Keratinocyte (primary cell): ENCODE measurements around the gene SLC1A1. TPM values are rescaled to one million over a fixed set of nuclear protein-coding genes. Genes with fewer than 3 reads are reported as not detected.

Experiments used
- DNase-seq: peaks from one replicate; pipeline ENCODE4 v3.0.0-alpha.2; 2011; ENCODE audit warnings: low read depth, missing footprints, low spot score
- FAIRE-seq: peaks from 2 replicates; lab custom pipeline; 2011; peaks lifted over from hg19 to GRCh38; lab: Jason Lieb, UNC
- H2AFZ ChIP-seq: 2 replicates; pipeline ENCODE4 v1.6.0; 2012; ENCODE audit warnings: low read length, control low read depth, inconsistent platforms; ENCODE audit not compliant: control insufficient read depth
- H3K27ac ChIP-seq: 2 replicates; pipeline ENCODE4 v1.5.1; 2011; ENCODE audit warnings: low read length; ENCODE audit not compliant: control insufficient read depth, insufficient read depth
- H3K27me3 ChIP-seq: 3 replicates; pipeline ENCODE4 v1.6.0; 2011; ENCODE audit warnings: low read length; ENCODE audit not compliant: control insufficient read depth, insufficient read depth; ENCODE audit errors: extremely low read depth
- H3K36me3 ChIP-seq, 2 experiments: 2 replicates in 1 of 2; 3 replicates in 1 of 2; pipeline ENCODE4 v1.5.1; 2011; ENCODE audit warnings: low read length in 2 of 2, mild to moderate bottlenecking in 1 of 2; ENCODE audit not compliant: control insufficient read depth in 2 of 2, insufficient read depth in 2 of 2; ENCODE audit errors: extremely low read depth in 1 of 2
- H3K4me1 ChIP-seq: 3 replicates; pipeline ENCODE4 v1.5.1; 2011; ENCODE audit warnings: low read length; ENCODE audit not compliant: control insufficient read depth, insufficient read depth; ENCODE audit errors: extremely low read depth
- H3K4me2 ChIP-seq: 3 replicates; pipeline ENCODE4 v1.6.0; 2011; ENCODE audit warnings: low read depth, low read length; ENCODE audit not compliant: control insufficient read depth, insufficient read depth; ENCODE audit errors: extremely low read depth
- H3K4me3 ChIP-seq, 3 experiments: fragments of 200-600 bp in 1 of 3; sonication (generic) in 1 of 3; 2 replicates in 2 of 3; 3 replicates in 1 of 3; pipeline ENCODE4 v1.5.1; 2011 to 2016; ENCODE audit warnings: low read length in 3 of 3, mild to moderate bottlenecking in 3 of 3, control low read depth in 2 of 3, inconsistent platforms in 1 of 3, low read depth in 1 of 3, mixed read lengths in 1 of 3, mixed run types in 1 of 3, moderate library complexity in 1 of 3; ENCODE audit not compliant: control insufficient read depth in 2 of 3, insufficient read depth in 2 of 3; ENCODE audit errors: extremely low read depth in 1 of 3
- H3K79me2 ChIP-seq: 2 replicates; pipeline ENCODE4 v1.6.0; 2012; ENCODE audit warnings: low read length; ENCODE audit not compliant: control insufficient read depth, insufficient read depth
- H3K9ac ChIP-seq: 3 replicates; pipeline ENCODE4 v1.6.0; 2011; ENCODE audit warnings: low read length; ENCODE audit not compliant: control insufficient read depth, insufficient read depth; ENCODE audit errors: extremely low read depth
- H3K9me1 ChIP-seq: 3 replicates; pipeline ENCODE4 v1.6.0; 2011; ENCODE audit warnings: low read length; ENCODE audit not compliant: control insufficient read depth, insufficient read depth; ENCODE audit errors: extremely low read depth
- H3K9me3 ChIP-seq: 2 replicates; pipeline ENCODE4 v1.5.1; 2012; ENCODE audit warnings: low read depth, low read length; ENCODE audit not compliant: control insufficient read depth
- H4K20me1 ChIP-seq: 3 replicates; pipeline ENCODE4 v1.6.0; 2011; ENCODE audit warnings: low read length; ENCODE audit not compliant: control insufficient read depth, insufficient read depth; ENCODE audit errors: extremely low read depth
- EZH2 ChIP-seq: IDR thresholded peaks from one replicate; pipeline ENCODE4 v1.6.1; 2012; ENCODE audit warnings: inconsistent platforms, mild to moderate bottlenecking, low read length, moderate library complexity
- dilution Hi-C: fragments of 300-500 bp; cut with MboI; formaldehyde crosslinking; loops from one replicate; pipeline ENCODE4 v1.7.0; 2020; ENCODE audit warnings: low sequenced_read_pairs; ENCODE audit not compliant: extremely low pct_ligation_motif_present
- polyA plus RNA-seq, 5 experiments: library from polyadenylated mRNA; depleted of rRNA in 3 of 5; stranded (reverse) in 3 of 5; stranded (forward) in 1 of 5; unstranded in 1 of 5; fragments of >200 nt; gene quantifications; 1 replicate in 1 of 5; 2 replicates in 3 of 5; 3 replicates in 1 of 5; pipeline versions ENCODE4 v1.2.1 to v1.2.3, GENCODE V29; 2011 to 2012; ENCODE audit warnings: missing spikeins in 2 of 5, low read depth in 1 of 5, low replicate concordance in 1 of 5
- TF ChIP-seq, protein P1 (sequence below), 3 experiments: IDR thresholded peaks in 1 of 3; conservative IDR thresholded peaks in 1 of 3; optimal IDR thresholded peaks in 1 of 3; 2 replicates in 2 of 3; 3 replicates in 1 of 3; pipeline versions ENCODE3 to v1.5.1; 2011; ENCODE audit warnings: low read length in 3 of 3, mild to moderate bottlenecking in 3 of 3, moderate library complexity in 2 of 3, control low read depth in 1 of 3, inconsistent platforms in 1 of 3; ENCODE audit not compliant: insufficient read depth in 2 of 3; ENCODE audit errors: extremely low read depth in 1 of 3

The SLC1A1 gene
- polyA plus RNA-seq, 1 donor (not counting 4 experiments of a cell fraction or from before 2014, with no cell fraction given): 0.20 TPM

DNA sequence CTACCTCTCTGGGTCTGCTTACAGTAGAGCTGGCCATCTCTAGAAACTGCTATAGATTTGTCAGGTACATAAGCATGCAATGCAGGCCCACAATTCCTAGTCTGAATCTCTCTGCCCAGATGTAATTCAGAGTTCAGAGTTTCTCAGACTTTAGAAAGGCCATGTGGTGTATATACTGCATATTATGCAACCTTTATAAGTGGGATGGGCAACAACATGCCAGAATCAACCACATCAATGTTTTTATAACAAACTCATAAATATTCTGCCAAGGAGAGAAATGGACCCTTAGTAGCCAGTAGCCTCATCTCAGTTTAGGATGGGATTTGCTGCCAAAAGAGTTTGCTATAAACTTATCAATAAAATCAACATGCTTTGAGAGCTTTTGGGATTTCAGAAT is 78.8 kb downstream of the SLC1A1 start:
- H3K4me1 ChIP-seq: no peaks in the 10 kb centered on the region
- no peaks in the 10 kb centered on the region for H3K9me1 ChIP-seq
- no peaks in the 10 kb centered on the region for H4K20me1 ChIP-seq
- H3K79me2 ChIP-seq: no peaks in the 10 kb centered on the region
- no peak overlapping the region for H3K4me3 ChIP-seq
- dilution Hi-C loops: no loop called here
- no peaks in the 10 kb centered on the region for H3K36me3 ChIP-seq
- no peaks in the 10 kb centered on the region for H3K27me3 ChIP-seq
- H3K9ac ChIP-seq: no peak overlapping the region
- no peak overlapping the region for H2AFZ ChIP-seq
- no peak overlapping the region for H3K4me2 ChIP-seq
- no peak for FAIRE-seq
- no peaks in the 10 kb centered on the region for H3K9me3 ChIP-seq
- H3K27ac ChIP-seq: no peak overlapping the region
- TF ChIP-seq, protein P1, sequence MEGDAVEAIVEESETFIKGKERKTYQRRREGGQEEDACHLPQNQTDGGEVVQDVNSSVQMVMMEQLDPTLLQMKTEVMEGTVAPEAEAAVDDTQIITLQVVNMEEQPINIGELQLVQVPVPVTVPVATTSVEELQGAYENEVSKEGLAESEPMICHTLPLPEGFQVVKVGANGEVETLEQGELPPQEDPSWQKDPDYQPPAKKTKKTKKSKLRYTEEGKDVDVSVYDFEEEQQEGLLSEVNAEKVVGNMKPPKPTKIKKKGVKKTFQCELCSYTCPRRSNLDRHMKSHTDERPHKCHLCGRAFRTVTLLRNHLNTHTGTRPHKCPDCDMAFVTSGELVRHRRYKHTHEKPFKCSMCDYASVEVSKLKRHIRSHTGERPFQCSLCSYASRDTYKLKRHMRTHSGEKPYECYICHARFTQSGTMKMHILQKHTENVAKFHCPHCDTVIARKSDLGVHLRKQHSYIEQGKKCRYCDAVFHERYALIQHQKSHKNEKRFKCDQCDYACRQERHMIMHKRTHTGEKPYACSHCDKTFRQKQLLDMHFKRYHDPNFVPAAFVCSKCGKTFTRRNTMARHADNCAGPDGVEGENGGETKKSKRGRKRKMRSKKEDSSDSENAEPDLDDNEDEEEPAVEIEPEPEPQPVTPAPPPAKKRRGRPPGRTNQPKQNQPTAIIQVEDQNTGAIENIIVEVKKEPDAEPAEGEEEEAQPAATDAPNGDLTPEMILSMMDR (optimal IDR thresholded peaks at IDR 0.05 in 1 of 3, IDR thresholded peaks at IDR 0.05 in 1 of 3, conservative IDR thresholded peaks at IDR 0.05 in 1 of 3; ENCODE audit: extremely low read depth in 1 of 3, insufficient read depth in 2 of 3, low read length in 3 of 3): no peak
- no peak for TF ChIP-seq EZH2
- no peak for DNase-seq

DNA sequence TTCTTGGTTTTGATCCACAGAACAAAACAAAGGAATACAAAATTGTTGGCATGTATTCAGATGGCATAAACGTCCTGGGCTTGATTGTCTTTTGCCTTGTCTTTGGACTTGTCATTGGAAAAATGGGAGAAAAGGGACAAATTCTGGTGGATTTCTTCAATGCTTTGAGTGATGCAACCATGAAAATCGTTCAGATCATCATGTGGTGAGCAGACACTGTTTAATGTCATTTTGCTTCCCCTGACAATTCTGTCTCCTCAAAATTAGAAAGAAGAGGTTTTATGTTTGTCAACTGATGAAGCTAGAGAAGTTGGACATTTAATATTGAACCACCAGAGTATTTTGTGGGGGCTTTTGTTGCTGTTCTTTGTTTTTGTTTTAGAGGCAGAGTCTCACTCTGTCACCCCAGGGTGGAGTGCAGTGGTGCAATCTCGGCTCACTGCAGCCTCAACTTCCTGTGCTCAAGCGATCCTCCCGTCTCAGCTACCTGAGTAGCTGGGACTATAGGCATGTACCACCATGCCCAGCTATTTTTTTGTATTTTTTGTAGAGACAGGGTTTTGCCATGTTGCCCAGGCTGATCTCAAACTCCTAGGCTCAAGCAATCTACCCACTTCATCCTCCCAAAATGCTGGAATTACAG is 82.0 kb downstream of the SLC1A1 start:
- dilution Hi-C loops: no loop called here
- Histone ChIP-seq H3K36me3 (no peaks in the 10 kb centered on the region), H3K27ac (no peak overlapping the region), H3K9me1 (no peaks in the 10 kb centered on the region), H4K20me1 (no peaks in the 10 kb centered on the region), H3K4me3 (no peak overlapping the region), H3K79me2 (no peaks in the 10 kb centered on the region), H3K9ac (no peak overlapping the region), H3K9me3 (no peaks in the 10 kb centered on the region), H3K27me3 (no peaks in the 10 kb centered on the region), H3K4me1 (no peaks in the 10 kb centered on the region), H3K4me2 (no peak overlapping the region), H2AFZ (no peak overlapping the region)
- FAIRE-seq (no peak), DNase-seq (no peak)
- no peak for TF ChIP-seq EZH2
- TF ChIP-seq, protein P1 (optimal IDR thresholded peaks at IDR 0.05 in 1 of 3, IDR thresholded peaks at IDR 0.05 in 1 of 3, conservative IDR thresholded peaks at IDR 0.05 in 1 of 3; ENCODE audit: extremely low read depth in 1 of 3, insufficient read depth in 2 of 3, low read length in 3 of 3): no peak
